DMS53 (cell line): ENCODE measurements around the gene TMEM167B.
"Not testable (repeated sequence)": the region's sequence is repeated elsewhere in the genome, so short reads cannot be mapped to it uniquely, and the experiment has no call there.

Source experiments
- DNase-seq: peaks from one replicate; lab custom pipeline; 2025; lab: John Stamatoyannopoulos, UW

Gene TMEM167B

GRCh38 chr1:109113590-109114341, 23.2 kb downstream of the TMEM167B start, which contains the start of gene ELAPOR1:
ELAPOR1 (plus strand) TSS chr1:109114115; CDS start chr1:109114184, 69 bp downstream.
- peak; percentile 97 for DNase-seq

GRCh38 chr1:109114342-109114674, 23.7 kb downstream of the TMEM167B start:
- DNase-seq, result peak; percentile 71

DNA sequence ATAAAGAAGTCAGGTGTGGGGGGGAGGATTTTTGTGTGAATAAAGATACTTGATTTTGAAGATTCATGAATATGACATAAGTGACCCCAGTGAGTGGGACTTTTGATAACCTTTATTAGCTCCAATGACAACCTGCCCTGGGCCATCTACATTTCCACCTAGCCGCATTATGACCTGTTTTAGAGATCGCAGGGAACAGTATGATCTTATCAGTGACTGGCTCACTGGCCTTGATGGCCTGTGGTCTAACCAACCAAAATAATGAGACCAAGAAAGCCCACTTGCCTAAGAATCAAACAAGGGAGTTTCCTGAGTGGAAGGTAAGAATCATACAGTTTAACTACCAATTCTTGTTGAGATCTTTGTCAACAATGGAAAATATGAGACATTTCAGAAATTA, 25.1 kb downstream of the TMEM167B start:
- peak; percentile 19 for DNase-seq

GRCh38 chr1:109116286-109116685, 25.7 kb downstream of the TMEM167B start:
- DNase-seq, result peak; percentile 73

DNA sequence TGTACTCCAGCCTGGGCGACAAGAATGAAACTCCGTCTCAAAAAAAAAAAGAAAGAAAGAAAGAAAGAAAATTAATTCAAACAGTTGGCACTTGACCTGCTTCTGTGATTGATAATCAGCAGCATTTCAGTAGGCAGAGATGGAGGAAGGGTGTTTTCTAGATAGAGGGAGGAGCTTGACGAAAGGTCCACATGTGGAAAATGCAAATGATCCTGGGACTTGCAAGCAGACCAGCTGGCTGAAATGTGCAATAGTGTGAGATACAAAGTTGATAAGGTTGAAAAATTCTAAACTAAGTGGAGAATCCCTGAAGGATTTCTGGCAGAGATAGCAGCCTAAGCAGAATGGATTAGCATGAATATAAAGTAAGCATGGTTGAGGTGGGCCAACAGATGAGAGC, 27.5 kb downstream of the TMEM167B start:
- DNase-seq, result no peak

- DNase-seq, result no peak
These were observed 29.8 kb downstream of the TMEM167B start for GRCh38 chr1:109120356-109120755.

DNA sequence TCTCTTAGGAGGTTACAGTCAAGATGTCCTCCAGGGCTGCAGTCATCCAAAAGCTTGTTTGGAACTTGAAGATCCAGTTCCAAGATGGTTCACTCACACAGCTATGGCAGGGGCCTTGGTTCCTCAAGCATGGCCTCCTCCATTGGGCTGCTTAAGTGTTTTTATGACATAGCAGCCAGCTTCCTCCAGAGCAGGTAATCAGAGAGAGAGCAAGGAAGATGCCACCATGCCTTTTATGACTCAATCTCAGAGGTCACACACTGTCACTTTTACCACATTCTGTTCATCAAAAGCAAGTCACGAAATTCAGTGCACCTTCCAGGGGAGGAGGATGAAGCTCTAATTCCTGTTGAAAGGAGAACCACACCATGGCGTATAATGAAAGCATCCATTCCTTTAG, 40.5 kb downstream of the TMEM167B start:
- DNase-seq, result no peak

DNA sequence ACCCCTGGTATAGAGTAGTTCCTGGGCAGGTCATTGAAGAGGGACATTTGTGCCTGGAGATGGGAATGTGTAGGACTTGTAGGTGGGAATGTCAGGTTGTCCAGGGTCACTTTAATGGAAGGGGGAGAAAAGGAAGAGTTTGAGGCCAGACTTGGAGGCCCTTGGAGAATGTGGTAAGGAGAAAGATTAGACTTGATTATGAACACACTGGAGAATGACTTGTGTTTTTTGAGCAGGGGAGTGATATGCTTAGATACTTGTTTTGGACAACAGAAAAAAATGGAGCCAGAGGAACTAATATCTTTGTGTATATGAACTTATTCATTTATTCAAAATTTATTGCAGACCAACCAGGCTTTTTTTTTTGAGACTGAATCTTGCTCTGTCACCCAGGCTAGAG, 41.2 kb downstream of the TMEM167B start:
- DNase-seq, result no peak

DNA sequence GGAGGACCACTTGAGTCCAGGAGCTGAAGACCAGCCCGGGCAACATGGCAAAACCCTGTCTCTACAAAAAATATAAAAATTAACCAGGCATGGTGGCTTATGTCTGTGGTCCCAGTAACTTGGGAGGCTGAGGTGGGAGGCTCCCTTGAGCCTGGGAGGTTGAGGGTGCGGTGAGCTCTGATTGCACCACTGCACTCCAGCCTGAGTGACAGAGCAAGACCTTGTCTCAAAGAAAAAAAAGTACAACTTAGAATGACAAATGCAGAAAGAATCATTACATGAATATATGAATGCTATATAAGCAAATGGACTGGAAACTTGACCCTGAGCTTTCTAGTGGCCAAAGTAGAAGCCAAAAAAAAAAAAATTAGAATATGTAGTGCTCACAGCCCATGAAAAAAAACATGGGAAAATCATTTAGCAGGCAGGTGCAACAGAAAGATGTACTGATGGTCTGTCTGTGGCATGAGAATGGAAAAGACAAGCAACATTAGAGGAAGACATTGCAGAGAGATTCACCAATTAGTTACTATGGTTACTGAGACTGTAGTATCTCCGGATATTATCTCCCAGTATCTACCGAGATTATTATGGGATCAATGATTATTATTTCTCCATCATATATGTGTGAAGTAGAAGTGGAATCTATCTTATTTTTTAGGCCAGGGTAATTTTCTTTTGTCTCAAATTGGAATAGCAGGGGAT, 42.6 kb downstream of the TMEM167B start:
- DNase-seq, result no peak

DNA sequence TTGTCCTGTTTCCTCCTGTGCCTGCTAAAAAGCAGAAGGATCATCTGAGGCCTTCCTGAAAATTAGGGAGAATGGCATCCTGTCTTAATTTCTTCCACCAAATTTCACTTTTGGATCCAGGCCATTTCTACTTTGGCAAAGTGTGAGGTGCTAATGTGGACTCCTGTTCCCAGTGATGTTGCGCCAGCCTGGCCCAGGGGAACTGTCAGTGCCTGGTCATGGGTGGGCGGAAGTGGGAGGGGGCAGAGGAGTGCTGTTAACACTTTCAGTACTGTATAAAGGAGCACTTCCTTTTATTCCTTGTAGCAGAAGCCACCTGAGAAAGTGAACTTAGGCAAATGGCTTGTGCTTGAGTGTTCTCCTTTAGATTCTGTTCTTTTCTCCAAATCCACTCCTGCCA, 43.3 kb downstream of the TMEM167B start:
- DNase-seq, result no peak

- peak; percentile 73 for DNase-seq
These were observed 43.9 kb downstream of the TMEM167B start for GRCh38 chr1:109134423-109134822.

GRCh38 chr1:109135940-109136339, 45.4 kb downstream of the TMEM167B start:
- no peak for DNase-seq

GRCh38 chr1:109136766-109137165, 46.2 kb downstream of the TMEM167B start:
- no peak for DNase-seq

DNA sequence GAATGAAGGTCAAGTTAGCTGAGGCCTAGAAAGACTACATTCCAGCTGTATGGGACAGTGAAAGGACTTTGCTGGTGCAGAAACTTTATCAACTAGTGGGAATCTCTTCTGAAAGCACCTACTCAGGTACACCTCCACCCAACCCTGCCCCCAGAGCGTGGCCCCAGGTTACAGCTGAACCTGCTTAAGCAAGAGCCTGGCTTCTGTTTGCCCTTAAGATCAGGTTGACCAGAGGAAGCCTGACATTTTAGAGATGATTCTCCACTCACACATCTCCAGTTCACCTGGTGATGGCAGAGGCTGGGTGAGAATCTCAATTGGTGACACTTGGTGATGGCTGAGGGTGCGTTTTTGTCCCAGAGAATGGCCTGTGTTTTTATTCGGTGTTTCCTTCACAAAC, 47.4 kb downstream of the TMEM167B start:
- DNase-seq, result no peak

DNA sequence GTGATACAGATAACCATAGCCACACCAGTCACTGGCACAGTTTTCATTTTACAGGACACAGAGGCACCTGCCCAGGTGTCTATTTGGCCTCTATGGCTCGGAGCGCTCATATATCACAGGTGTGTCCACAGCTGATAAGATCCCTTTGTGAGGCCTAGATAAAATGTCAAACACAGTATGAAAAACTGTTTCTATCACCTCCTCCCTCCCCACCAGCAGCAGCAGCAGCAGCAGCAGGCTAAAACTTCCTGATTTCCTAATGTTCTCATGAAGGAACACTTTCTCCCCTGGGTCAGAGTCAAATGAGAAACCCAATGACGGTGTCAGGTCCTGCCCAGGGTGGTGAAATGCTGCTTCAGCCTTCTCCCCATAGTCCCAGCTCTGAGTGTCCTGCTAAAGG, 47.8 kb downstream of the TMEM167B start:
- DNase-seq, result no peak

GRCh38 chr1:109140392-109140791, 49.8 kb downstream of the TMEM167B start:
- DNase-seq, result no peak

- no peak for DNase-seq
These were observed 51.7 kb downstream of the TMEM167B start for GRCh38 chr1:109142260-109142659.

- not testable (repeated sequence) for DNase-seq
These were observed 52.2 kb downstream of the TMEM167B start for GRCh38 chr1:109142725-109143124.
